Measurements from ENCODE around the gene LDLRAD4.

GRCh38 chr18:13520306-13520705 is 301.7 kb downstream of the LDLRAD4 start:
- no peak for TF ChIP-seq CTCF (IDR thresholded peaks at IDR 0.05)
- no peak for TF ChIP-seq EP300 (IDR thresholded peaks at IDR 0.05)

Data from stomach (tissue), 4 donors.